SK-N-MC (cell line): Measurements from ENCODE around the gene CCDC51.

Source experiments
- DNase-seq: peaks from one replicate; pipeline ENCODE4 v3.0.0-alpha.2; 2011; ENCODE audit warnings: low read depth, low spot score
- H3K27ac ChIP-seq: fragments of 200-600 bp; sonication (generic); 2 replicates; pipeline ENCODE4 v1.5.1; 2016; ENCODE audit warnings: mixed run types
- H3K36me3 ChIP-seq: fragments of 200-600 bp; sonication (generic); 2 replicates; pipeline ENCODE4 v1.6.1; 2017; ENCODE audit warnings: antibody characterized with exemption, low read length, mixed read lengths; ENCODE audit not compliant: insufficient read depth
- H3K4me3 ChIP-seq: fragments of 200-600 bp; sonication (generic); 2 replicates; pipeline ENCODE4 v1.5.1; 2016
- H3K9ac ChIP-seq: fragments of 200-600 bp; sonication (generic); 2 replicates; pipeline ENCODE4 v1.8.0; 2017; ENCODE audit warnings: mixed run types, mixed read lengths; ENCODE audit not compliant: insufficient read length
- H3K9me3 ChIP-seq: fragments of 200-600 bp; sonication (generic); 2 replicates; pipeline ENCODE4 v1.6.1; 2017; ENCODE audit warnings: low read depth, mild to moderate bottlenecking, antibody characterized with exemption, low read length, moderate library complexity, mixed read lengths
- EZH2 ChIP-seq: fragments of 200-600 bp; sonication (generic); IDR thresholded peaks from one replicate; pipeline ENCODE4 v1.6.1; 2017; ENCODE audit warnings: antibody characterized with exemption
- FOXP2 ChIP-seq: optimal IDR thresholded peaks from 2 replicates; pipeline ENCODE3; 2011; ENCODE audit warnings: mild to moderate bottlenecking, moderate library complexity; ENCODE audit not compliant: insufficient read depth; ENCODE audit errors: extremely low read length, control extremely low read depth
- POLR2AphosphoS5 ChIP-seq: IDR thresholded peaks from 2 replicates; pipeline ENCODE4 v1.6.1; 2012; ENCODE audit warnings: mild to moderate bottlenecking, low read depth, low read length, borderline replicate concordance

Gene CCDC51

GRCh38 chr3:48432411-48433371, 7.2 kb downstream of the CCDC51 start:
- Histone ChIP-seq H3K27ac (no peak overlapping the region), H3K36me3 (no peaks in the 10 kb centered on the region; the same call in 1 of the 2 replicates), H3K9me3 (no peaks in the 10 kb centered on the region), H3K4me3 (no peak overlapping the region), H3K9ac (no peak overlapping the region)
- no peak for DNase-seq
- no peak for TF ChIP-seq FOXP2
- no peak for TF ChIP-seq EZH2
- no peak for TF ChIP-seq POLR2AphosphoS5

DNA sequence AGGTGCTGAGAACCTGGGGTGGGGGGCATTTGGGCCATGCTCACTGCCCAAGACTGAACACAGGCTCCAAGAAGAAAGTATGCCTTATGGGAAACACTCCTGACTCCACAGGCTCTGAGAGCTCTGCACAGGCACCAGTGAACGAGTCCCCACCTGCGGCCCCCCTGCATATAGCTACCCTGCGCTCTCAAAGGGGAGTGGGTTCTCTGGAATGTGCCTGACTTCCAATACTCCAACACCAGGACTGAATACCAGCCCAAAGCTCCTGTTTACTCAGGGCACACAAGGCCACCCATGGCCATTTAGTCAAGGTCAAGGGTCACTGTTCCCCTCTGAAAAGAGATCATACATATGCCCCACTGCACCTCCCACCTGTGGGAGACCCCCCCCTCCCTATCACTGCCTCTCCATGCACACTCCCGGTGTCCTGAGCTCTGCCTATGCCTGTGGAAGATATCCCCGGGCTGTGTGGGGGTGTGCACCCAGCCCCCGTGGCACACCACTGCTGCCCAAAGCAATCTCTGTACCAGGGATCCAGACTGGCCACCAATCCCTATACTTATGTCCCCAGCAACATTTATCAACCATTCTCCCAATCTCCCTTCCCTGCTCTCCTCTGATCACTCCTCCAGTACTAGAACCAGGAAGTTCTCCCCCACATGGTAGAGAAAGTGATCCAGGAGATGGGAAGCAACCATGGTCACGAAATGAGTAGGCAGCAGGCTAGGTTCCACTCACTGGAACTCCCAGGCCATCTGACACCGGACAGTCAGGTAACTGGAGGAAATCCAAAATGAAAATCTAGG, 8.5 kb downstream of the CCDC51 start:
- no peaks in the 10 kb centered on the region for H3K9me3 ChIP-seq
- no peak overlapping the region for H3K27ac ChIP-seq
- no peak overlapping the region for H3K9ac ChIP-seq
- no peak for TF ChIP-seq POLR2AphosphoS5
- TF ChIP-seq FOXP2 = no peak
- no peak for TF ChIP-seq EZH2
- no peaks in the 10 kb centered on the region; the same call in 1 of the 2 replicates for H3K36me3 ChIP-seq
- DNase-seq = no peak
- no peak overlapping the region for H3K4me3 ChIP-seq

- Histone ChIP-seq H3K9me3 (no peaks in the 10 kb centered on the region), H3K9ac (no peak overlapping the region), H3K27ac (no peak overlapping the region), H3K36me3 (no peaks in the 10 kb centered on the region; the same call in 1 of the 2 replicates), H3K4me3 (no peak overlapping the region)
- TF ChIP-seq POLR2AphosphoS5 (no peak), FOXP2 (no peak), EZH2 (no peak)
- no peak for DNase-seq
Observed at GRCh38 chr3:48430708-48431101, 9.2 kb downstream of the CCDC51 start.

GRCh38 chr3:48429960-48430707, 9.8 kb downstream of the CCDC51 start, which contains the start of gene PLXNB1:
Gene PLXNB1, minus strand, starts transcription at chr3:48430086. Its CDS starts 5,475 bp downstream, at chr3:48424611.
- TF ChIP-seq FOXP2 (no peak), EZH2 (no peak), POLR2AphosphoS5 (0 out of 2 replicates have a peak, but pooled peaks have one; percentile 29)
- Histone ChIP-seq H3K9me3 (no peaks in the 10 kb centered on the region), H3K27ac (no peak within 1 kb of the TSS), H3K9ac (peak within 1 kb of the TSS; percentile 69), H3K4me3 (peak within 1 kb of the TSS; percentile 74), H3K36me3 (no peaks in the 10 kb centered on the region; the same call in 1 of the 2 replicates)
- DNase-seq = no peak

- no peak for DNase-seq
- Histone ChIP-seq H3K27ac (no peak overlapping the region), H3K4me3 (peak overlapping the region; percentile 74), H3K36me3 (no peaks in the 10 kb centered on the region; the same call in 1 of the 2 replicates), H3K9ac (peak overlapping the region; percentile 69), H3K9me3 (no peaks in the 10 kb centered on the region)
- TF ChIP-seq FOXP2 (no peak), POLR2AphosphoS5 (no peak), EZH2 (no peak)
Observed at GRCh38 chr3:48429317-48429959, 10.5 kb downstream of the CCDC51 start.

- H3K4me3 ChIP-seq = peak overlapping the region; percentile 74
- H3K36me3 ChIP-seq = no peaks in the 10 kb centered on the region; the same call in 1 of the 2 replicates
- no peaks in the 10 kb centered on the region for H3K9me3 ChIP-seq
- TF ChIP-seq EZH2 (no peak), FOXP2 (no peak), POLR2AphosphoS5 (peak; percentile 57; the same call in 1 of the 2 replicates)
- H3K27ac ChIP-seq = no peak overlapping the region
- DNase-seq = no peak
- peak overlapping the region; percentile 69 for H3K9ac ChIP-seq
Observed at GRCh38 chr3:48428572-48429316, 11.2 kb downstream of the CCDC51 start.

DNA sequence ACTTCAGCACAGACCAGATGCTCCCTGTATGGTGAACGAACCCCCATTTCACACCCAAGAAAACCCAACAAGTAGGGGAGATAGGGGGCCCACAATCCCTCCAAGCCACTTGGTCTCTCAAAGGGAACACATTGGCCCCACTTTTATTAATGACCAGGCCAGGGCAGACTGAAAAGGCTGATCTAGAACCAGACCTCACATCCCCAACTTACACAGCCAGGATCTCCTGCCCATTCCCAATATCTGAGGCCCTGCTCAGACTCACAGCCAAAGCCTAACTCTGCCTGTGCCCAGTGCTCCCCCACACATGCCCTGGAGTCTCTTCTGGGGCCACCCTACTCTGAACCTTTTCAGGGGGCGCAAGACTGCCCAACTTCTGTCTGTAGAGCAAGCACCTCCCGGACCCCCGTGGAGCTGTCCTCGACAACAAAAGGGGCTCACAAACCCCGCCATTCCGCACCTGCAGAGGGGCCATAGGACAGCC, 11.8 kb downstream of the CCDC51 start:
- Histone ChIP-seq H3K9me3 (no peaks in the 10 kb centered on the region), H3K4me3 (peak overlapping the region; percentile 74), H3K36me3 (no peaks in the 10 kb centered on the region), H3K9ac (no peak overlapping the region), H3K27ac (no peak overlapping the region)
- DNase-seq = no peak
- TF ChIP-seq FOXP2 (no peak), EZH2 (no peak), POLR2AphosphoS5 (no peak)
